Natural killer cell treated with Interleukin-12 subunit alpha and Interleukin-12 subunit beta and Interleukin-15 and Interleukin-18, amount 100 ng/mL, for 72 hours (primary cell): ENCODE data around the gene PTDSS2. TPM values are rescaled to one million over a fixed set of nuclear protein-coding genes. Genes with fewer than 3 reads are reported as not detected.
A peak's percentile ranks its signal among the peaks of the same experiment; 100 is the strongest.
"Not testable (repeated sequence)": the region's sequence is repeated elsewhere in the genome, so short reads cannot be mapped to it uniquely, and the experiment has no call there.

ENCODE experiments used
- ATAC-seq, 2 donors: fragments of 150-1000 bp; cut with Tn5 transposase in 1 of 2; sonication (Bioruptor Pico), chemical (Tn5 transposase) in 1 of 2; 2 replicates each; pipeline ENCODE4 v1.10.0; 2021
- DNase-seq: peaks from one replicate; pipeline ENCODE4 v3.0.0; 2022; ENCODE audit warnings: low spot score
- H3K27ac Mint-ChIP-seq, 2 donors: 1 replicate in 1 of 2; 2 replicates in 1 of 2; pipeline ENCODE4 v1.8.0; 2022; ENCODE audit warnings: mixed read lengths in 2 of 2, mild to moderate bottlenecking in 1 of 2, moderate library complexity in 1 of 2
- H3K27me3 Mint-ChIP-seq, 2 donors: 1 replicate in 1 of 2; 2 replicates in 1 of 2; pipeline ENCODE4 v1.8.0; 2022; ENCODE audit warnings: mixed read lengths in 2 of 2
- H3K36me3 Mint-ChIP-seq: one replicate; pipeline ENCODE4 v1.8.0; 2022; ENCODE audit warnings: mixed read lengths
- H3K4me1 Mint-ChIP-seq, 2 donors: 1 replicate in 1 of 2; 2 replicates in 1 of 2; pipeline ENCODE4 v1.8.0; 2022; ENCODE audit warnings: low read depth in 2 of 2, mixed read lengths in 2 of 2, mild to moderate bottlenecking in 1 of 2
- H3K4me3 Mint-ChIP-seq: one replicate; pipeline ENCODE4 v1.8.0; 2022; ENCODE audit warnings: mixed read lengths
- H3K9me3 Mint-ChIP-seq: 2 replicates; pipeline ENCODE4 v1.8.0; 2022; ENCODE audit warnings: mixed read lengths
- total RNA-seq, 2 donors: library from RNA; stranded (reverse); gene quantifications; one replicate each; pipeline ENCODE4 v1.2.3, GENCODE V29; 2022

The PTDSS2 gene
- total RNA-seq, 2 donors from 2014 or later = 20.6 to 56.9 TPM

DNA sequence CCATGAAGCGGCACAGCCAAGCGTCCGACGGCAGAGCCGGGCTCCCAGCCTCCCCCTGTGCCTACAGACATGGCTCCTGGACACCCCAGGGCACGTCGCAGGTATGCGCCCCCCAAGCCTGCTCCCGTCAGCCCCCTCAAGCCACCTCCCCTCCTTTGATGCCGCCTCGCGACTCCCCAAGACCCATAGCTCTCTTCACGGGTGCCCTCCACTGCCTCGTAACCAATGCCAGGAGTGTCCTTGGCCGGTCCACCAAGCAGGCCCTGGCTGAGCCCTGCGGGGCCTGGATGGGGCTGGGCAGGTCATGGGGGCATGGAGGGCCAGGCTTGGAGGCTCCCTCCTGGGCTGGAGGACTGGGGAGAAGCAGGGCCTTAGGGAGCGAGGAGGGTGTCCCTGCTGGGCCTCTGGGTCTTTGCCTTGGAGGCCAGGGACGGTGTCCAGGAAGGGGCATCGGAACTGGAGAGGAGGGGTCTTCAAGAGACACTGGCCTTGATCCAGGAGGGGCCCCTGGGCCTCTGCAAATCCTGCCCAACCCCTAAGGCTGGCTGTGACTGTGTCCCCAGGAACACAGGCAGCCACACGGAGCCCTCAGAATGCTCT, 17.5 kb upstream of the PTDSS2 start:
- no peaks in the 10 kb centered on the region for H3K36me3 Mint-ChIP-seq
- no peaks in the 10 kb centered on the region for H3K9me3 Mint-ChIP-seq
- ATAC-seq = no peak
- no peak overlapping the region for H3K27ac Mint-ChIP-seq
- no peak overlapping the region for H3K4me3 Mint-ChIP-seq
- no peaks in the 10 kb centered on the region for H3K27me3 Mint-ChIP-seq
- no peaks in the 10 kb centered on the region for H3K4me1 Mint-ChIP-seq
- DNase-seq = peak; percentile 48

GRCh38 chr11:433111-433510, 17.0 kb upstream of the PTDSS2 start:
- H3K27ac Mint-ChIP-seq = no peak overlapping the region
- no peaks in the 10 kb centered on the region for H3K9me3 Mint-ChIP-seq
- ATAC-seq (no peak), DNase-seq (peak; percentile 29)
- no peaks in the 10 kb centered on the region for H3K36me3 Mint-ChIP-seq
- no peaks in the 10 kb centered on the region for H3K27me3 Mint-ChIP-seq
- no peaks in the 10 kb centered on the region for H3K4me1 Mint-ChIP-seq
- H3K4me3 Mint-ChIP-seq = no peak overlapping the region

DNA sequence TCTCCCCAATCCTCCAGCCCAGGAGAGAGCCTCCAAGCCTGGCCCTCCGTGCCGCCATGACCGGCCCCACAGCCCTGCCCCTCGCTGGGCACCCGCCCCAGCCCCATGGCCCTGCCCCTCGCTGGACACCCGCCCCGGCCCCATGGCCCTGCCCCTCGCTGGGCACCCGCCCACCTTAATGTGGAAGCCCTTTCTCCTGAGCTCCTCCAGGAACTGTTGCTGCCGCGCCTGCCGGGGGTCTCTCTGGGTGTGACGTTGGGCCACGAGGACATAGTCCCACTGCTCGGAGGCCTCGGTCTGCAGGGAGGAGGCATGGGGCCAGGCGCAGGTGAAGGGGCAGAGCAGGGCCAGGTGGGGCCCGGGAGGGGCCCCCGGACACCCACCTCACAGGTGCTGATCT, 16.4 kb upstream of the PTDSS2 start:
- H3K4me3 Mint-ChIP-seq = no peak overlapping the region
- peak; percentile 39 for DNase-seq
- H3K27me3 Mint-ChIP-seq = no peaks in the 10 kb centered on the region
- H3K36me3 Mint-ChIP-seq = no peaks in the 10 kb centered on the region
- H3K27ac Mint-ChIP-seq = no peak overlapping the region
- H3K4me1 Mint-ChIP-seq = no peaks in the 10 kb centered on the region
- H3K9me3 Mint-ChIP-seq = no peaks in the 10 kb centered on the region
- no peak for ATAC-seq

GRCh38 chr11:434496-434895, 15.6 kb upstream of the PTDSS2 start:
- no peaks in the 10 kb centered on the region for H3K9me3 Mint-ChIP-seq
- ATAC-seq = no peak
- H3K27me3 Mint-ChIP-seq = no peaks in the 10 kb centered on the region
- no peak overlapping the region for H3K4me3 Mint-ChIP-seq
- DNase-seq = peak; percentile 55
- H3K27ac Mint-ChIP-seq = no peak overlapping the region
- H3K4me1 Mint-ChIP-seq = no peaks in the 10 kb centered on the region
- no peaks in the 10 kb centered on the region for H3K36me3 Mint-ChIP-seq

GRCh38 chr11:434999-435740, 14.9 kb upstream of the PTDSS2 start:
- H3K9me3 Mint-ChIP-seq, H3K27ac Mint-ChIP-seq, DNase-seq, H3K27me3 Mint-ChIP-seq, H3K4me3 Mint-ChIP-seq, H3K36me3 Mint-ChIP-seq, H3K4me1 Mint-ChIP-seq: not testable (repeated sequence)
- peak; percentile 17 to 26 for ATAC-seq

DNA sequence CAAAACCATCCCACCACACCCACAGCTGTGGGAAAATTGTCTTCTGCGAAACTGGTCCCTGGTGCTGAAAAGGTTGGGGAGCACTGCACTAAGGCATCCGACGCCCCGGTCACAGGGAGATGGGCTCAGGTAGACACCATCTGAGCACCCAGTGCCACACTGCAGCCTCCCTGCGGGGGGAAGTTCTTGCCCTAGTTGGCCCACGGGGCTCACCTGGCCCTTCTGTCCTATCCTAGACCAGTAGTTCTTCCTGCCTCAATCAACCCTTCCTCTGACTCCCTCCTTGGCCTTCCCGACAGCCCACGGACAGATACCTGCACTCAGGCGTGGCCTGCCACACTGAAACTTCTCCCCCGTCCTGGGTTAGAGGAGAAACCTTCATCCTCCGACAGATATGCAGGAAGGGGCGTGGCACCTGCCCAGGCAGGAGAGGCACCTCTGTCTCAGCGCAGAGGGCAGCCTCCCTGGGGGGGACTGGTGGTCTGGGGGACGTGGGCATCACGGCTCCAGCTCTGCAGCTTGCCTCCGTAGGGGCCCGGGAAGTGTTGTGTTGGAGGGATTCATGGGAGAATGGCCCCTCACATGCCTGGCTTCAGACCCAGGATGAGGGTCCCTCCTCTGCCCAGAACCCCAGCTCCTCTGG, 12.7 kb upstream of the PTDSS2 start:
- DNase-seq = peak; percentile 55
- Mint-ChIP-seq H3K27ac (no peak overlapping the region), H3K9me3 (no peaks in the 10 kb centered on the region), H3K4me1 (peaks cover 0 to 5% of the 10 kb centered on the region in 2 donors), H3K36me3 (no peaks in the 10 kb centered on the region), H3K4me3 (no peak overlapping the region), H3K27me3 (peaks cover 0 to 2% of the 10 kb centered on the region in 2 donors)
- no peak for ATAC-seq

- ATAC-seq (no peak), DNase-seq (peak; percentile 34)
- no peaks in the 10 kb centered on the region for H3K9me3 Mint-ChIP-seq
- no peak overlapping the region for H3K4me3 Mint-ChIP-seq
- H3K36me3 Mint-ChIP-seq = no peaks in the 10 kb centered on the region
- H3K27me3 Mint-ChIP-seq = peaks cover 0 to 2% of the 10 kb centered on the region in 2 donors
- H3K27ac Mint-ChIP-seq = no peak overlapping the region
- peaks cover 0 to 5% of the 10 kb centered on the region in 2 donors for H3K4me1 Mint-ChIP-seq
Measured at GRCh38 chr11:438101-438844, 11.8 kb upstream of the PTDSS2 start.

GRCh38 chr11:439315-440064, 10.6 kb upstream of the PTDSS2 start:
- Mint-ChIP-seq H3K36me3 (no peaks in the 10 kb centered on the region), H3K4me1 (peaks cover 0 to 5% of the 10 kb centered on the region in 2 donors), H3K27ac (no peak overlapping the region), H3K9me3 (no peaks in the 10 kb centered on the region), H3K27me3 (peaks cover 0 to 2% of the 10 kb centered on the region in 2 donors), H3K4me3 (no peak overlapping the region)
- DNase-seq (no peak), ATAC-seq (no peak)

GRCh38 chr11:440065-441042, 9.7 kb upstream of the PTDSS2 start:
- Mint-ChIP-seq H3K4me3 (no peak overlapping the region), H3K9me3 (no peaks in the 10 kb centered on the region), H3K27me3 (peaks cover 0 to 2% of the 10 kb centered on the region in 2 donors), H3K36me3 (no peaks in the 10 kb centered on the region), H3K4me1 (peaks cover 0 to 5% of the 10 kb centered on the region in 2 donors), H3K27ac (no peak overlapping the region)
- ATAC-seq (no peak), DNase-seq (no peak)

GRCh38 chr11:441043-441417, 9.0 kb upstream of the PTDSS2 start:
- no peaks in the 10 kb centered on the region for H3K36me3 Mint-ChIP-seq
- no peak overlapping the region for H3K4me3 Mint-ChIP-seq
- peaks cover 0 to 5% of the 10 kb centered on the region in 2 donors for H3K4me1 Mint-ChIP-seq
- ATAC-seq = no peak
- DNase-seq = no peak
- peaks cover 0 to 2% of the 10 kb centered on the region in 2 donors for H3K27me3 Mint-ChIP-seq
- H3K9me3 Mint-ChIP-seq = no peaks in the 10 kb centered on the region
- no peak overlapping the region for H3K27ac Mint-ChIP-seq

DNA sequence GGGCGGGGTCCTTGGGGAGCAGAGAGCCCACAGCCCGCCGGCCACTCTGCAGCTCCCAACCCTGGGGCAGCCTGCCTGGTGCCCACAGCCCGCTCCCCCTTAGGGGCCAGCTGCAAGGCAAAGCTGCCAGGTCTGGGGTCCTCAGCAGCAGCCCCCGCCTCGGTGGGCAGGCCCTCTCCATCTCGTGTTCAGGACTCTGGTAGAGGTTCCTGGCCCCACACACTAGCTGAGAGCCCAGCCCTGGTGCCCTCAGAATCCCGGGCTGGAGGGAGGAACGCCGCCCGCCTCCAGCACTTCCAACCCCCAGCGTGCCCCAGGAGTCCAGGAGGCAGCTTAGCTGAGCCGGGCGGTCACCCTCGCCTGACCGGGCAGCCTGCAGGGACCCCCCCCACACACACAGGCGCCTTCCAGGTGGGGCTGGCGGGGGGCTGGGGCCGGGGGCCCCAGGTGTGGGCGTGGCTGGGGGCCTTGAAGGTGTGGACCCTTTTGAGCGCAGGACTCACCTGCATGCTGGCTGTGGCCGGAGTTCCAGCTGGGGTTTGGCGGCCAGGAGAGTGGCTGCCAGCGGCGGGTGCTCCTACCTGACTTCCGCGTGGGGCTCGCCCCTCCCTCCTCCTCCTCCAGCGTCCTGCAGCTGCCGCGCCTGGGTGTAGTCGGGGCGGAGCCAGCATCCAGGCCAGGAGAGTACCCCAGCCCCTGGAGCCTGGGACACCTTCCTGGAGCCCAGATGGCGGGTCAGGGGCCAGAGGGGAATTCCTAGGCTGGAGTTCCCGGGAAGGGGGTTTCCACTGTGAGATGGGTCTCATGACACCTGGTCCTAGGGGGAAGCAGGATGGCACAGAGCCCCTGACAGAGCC, 8.4 kb upstream of the PTDSS2 start, which contains the start of gene ANO9:
Gene ANO9 (minus strand): TSS at position 594 of the 857 bp plus-strand sequence. CDS start 85 bp downstream, at position 509.
- no peaks in the 10 kb centered on the region for H3K36me3 Mint-ChIP-seq
- H3K4me3 Mint-ChIP-seq = no peak within 1 kb of the TSS
- H3K9me3 Mint-ChIP-seq = no peaks in the 10 kb centered on the region

More for the DNA sequence above, 8.4 kb upstream of the PTDSS2 start, which contains the start of gene ANO9:
- Mint-ChIP-seq H3K27me3 (peaks cover 0 to 2% of the 10 kb centered on the region in 2 donors), H3K27ac (no peak within 1 kb of the TSS), H3K4me1 (peaks cover 0 to 5% of the 10 kb centered on the region in 2 donors)
- ATAC-seq = peak; percentile 29 to 66
- no peak for DNase-seq
